Mucosa of gallbladder (tissue), 1 donor: ENCODE data around the gene FPR3. TPM values are rescaled to one million over a fixed set of nuclear protein-coding genes. Genes with fewer than 3 reads are reported as not detected.
"Not testable (repeated sequence)": the region's sequence is repeated elsewhere in the genome, so short reads cannot be mapped to it uniquely, and the experiment has no call there.

ENCODE experiments used
- DNase-seq: peaks from one replicate; pipeline ENCODE4 v3.0.0-alpha.2; 2020; ENCODE audit warnings: low spot score
- total RNA-seq: library from RNA; stranded (reverse); gene quantifications from one replicate; pipeline ENCODE4 v1.2.1, GENCODE V29; 2021
- donor health status: DM: no; HTN: no; CAD: no.

FPR3 gene
- total RNA-seq, 1 donor from 2014 or later: 7.0 TPM

DNA sequence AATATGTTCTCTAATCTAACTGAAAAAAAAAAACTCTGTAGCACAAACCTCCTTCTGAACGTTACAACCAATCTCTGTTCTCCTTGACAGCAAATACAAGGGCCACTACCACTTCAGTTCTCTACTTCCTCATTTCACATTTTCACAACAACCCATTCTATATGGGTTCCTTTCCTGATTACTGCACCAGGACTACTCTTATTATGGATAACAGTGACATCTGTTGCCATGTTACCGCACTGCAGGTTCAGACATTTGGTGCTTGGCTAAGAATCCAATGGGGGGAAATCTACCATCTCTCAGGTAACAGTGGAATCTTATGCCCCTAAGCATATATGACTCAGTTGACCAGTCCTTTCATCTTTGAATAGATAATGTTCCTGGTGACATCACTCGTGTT, 11.6 kb upstream of the FPR3 start:
- no peak for DNase-seq

DNA sequence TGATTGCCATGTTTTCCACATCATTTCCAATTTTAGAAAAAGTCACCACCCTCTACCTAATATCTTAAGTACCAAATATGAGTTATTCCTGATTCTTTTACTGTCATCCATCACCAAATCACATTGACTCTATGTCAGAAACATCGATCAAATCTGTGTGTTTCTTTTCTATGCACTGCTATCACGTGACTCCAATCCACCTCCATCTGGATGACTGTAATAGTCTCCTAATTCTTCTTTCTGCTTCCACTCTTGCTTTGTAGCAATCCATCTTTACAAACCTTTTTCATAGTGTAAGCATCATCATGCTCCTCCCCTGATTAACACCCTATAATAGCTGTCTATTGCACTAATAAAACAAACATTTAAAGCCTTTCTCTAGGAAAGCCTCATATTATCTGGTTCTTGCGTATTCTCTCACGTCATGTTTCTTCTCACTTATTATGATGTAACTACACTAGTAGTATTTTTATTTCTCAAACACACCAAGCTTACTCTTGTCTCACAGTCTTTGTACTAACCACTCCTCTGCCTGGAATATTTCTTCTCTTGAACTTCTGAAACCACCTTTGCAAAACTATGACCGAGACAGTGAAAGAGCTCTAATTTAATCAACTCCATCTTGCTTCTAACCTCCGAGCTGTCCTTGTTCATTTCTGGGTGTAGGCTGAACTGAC, 10.7 kb upstream of the FPR3 start:
- DNase-seq: no peak

DNA sequence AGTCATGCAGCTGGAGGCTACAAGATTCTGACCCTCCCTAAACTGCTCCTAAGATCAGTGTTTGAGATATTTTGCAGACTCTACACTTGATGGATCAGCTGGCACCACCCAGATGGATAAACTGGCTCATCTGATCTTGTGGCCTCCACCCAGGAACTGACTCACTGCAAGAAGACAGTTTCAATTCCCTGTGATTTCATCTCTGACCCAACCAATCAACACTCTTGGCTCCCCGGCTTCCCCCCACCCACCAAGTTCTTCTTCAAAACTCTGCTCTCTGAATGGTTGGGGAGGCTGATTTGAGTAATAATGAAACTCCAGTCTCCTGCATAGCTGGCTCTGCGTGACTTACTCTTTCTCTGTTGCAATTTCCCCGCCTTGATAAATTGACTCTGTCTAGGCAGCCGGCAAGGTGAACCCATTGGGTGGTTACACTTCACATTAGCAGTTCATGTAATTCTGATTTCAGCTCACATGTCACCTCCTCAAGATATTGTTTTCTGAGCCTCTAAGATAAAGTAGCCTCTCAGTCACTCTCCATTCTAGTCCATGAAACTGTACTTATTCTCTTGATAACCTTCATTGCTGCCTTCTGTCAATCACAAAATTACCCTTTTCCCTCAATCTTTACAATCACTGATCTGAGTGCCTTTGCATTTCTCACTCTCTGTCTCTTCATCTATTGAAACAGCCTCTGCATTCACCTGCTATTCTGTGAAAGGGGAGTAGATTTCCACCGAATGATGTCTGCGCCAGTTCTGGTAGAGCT, 9.9 kb upstream of the FPR3 start:
- peak; percentile 61 for DNase-seq

DNA sequence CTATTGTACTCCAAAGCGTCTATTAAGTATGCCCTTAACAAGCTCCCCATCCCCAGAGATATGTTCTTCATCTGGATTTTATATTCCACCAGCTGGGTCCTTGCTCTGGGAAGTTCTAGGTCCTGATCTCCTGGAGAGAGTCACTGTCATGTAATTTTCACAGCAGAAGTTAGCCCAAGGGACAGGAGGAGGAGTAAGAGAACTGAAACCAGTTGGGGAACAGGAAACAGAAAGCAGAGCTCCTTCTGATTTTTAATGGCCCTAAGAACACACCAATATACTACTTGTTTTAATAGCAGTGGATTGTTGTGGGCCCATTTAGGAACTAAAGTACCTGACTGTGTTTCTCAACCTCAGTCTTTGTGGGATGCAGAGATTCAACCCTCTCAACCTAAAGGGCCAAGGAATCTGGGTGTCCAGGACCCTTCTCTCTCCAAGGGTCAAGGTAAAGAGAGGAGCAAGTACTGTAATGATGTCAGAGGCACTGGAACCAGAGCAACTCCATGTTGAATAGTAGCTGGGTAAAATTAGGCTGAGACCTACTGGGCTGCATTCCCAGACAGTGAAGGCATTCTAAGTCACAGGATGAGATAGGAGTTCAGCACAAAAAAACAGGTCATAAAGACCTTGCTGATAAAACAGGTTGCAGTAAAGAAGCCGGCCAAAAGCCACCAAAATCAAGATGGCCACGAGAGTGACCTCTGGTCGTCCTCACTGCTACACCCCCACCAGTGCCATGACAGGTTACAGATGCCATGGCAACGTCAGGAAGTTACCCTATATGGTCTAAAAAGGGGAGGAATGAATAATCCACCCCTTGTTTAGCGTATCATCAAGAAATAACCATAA, 8.1 kb upstream of the FPR3 start:
- DNase-seq: no peak

GRCh38 chr19:51788029-51788428, 6.9 kb upstream of the FPR3 start:
- no peak for DNase-seq

DNA sequence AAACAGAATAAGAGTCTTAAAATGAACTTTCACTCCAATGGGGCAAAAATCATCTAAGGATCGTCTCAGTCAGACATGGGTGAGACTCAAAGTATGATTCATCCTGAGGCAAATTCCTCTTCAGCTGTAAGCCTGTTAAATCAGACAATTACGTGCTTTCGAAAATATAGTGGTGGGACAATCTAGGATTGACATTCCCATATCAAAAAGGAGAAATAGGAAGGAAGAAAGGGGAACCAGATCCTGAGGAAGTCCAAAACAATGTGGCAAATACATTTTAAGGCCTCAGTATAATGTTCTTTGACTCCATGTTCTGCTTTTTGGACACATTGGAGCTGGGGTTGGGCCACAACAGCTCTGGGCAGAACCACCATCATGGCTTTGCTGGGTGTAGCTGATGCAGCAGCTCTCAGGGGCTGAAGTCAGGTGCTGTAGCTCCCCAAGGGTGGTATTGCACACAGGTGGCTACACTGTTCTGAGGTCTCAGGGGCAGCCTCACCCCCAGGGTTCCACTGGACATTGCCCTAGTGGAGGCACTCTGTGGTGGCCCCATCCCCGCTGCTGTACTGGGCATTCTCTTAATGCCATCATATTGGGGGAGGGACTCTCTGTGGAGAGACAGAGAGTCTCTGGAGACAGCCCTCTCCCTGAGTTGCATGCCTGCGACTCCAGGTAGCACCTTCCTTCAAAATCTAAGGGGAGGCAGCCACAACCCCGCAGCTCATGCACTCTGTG, 5.7 kb upstream of the FPR3 start:
- DNase-seq: no peak

DNA sequence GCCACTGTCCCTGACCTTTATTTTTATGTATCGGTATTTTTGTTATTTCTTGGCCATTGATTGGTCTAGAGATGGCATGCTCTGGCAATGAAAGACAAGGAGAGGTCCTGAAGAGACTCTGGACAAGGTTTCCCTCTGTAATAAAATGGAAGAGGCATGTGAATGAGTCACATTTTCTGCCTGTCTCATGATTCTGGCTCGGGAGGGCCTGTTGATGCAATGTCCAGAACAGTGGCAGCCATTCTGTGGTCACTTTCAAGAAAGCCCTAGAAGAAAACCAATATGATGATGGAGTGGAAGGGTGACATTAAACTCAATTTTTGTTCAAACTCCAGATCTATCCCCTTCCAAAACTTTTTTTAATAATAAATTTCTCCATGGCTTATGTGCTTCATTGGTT, 2.0 kb upstream of the FPR3 start:
- no peak for DNase-seq

GRCh38 chr19:51793994-51794393, 963 bp upstream of the FPR3 start:
- DNase-seq: no peak

DNA sequence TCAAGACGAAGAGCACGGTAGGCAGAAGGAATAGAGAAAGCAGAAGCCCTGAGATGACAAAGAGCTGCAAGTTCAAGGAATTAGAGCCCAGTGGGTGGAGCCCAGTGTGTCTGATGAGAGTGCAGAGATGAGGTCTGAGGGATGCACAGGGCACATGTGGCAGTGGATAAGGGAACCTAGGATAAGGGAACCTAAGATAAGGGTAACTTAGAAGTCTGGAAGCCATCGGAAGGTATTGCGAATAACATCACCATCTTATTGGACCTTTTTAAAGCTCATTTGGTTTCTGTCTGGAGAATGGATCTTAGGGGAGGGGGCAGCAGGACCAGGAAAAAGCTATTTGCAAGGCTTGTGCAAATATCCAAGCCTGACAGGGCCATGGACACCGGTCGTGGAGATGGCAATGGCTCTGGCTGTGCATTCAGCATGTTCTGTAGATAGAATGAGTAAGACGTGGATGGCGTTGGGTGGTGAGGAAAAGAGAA, 1.3 kb downstream of the FPR3 start:
- DNase-seq: no peak

DNA sequence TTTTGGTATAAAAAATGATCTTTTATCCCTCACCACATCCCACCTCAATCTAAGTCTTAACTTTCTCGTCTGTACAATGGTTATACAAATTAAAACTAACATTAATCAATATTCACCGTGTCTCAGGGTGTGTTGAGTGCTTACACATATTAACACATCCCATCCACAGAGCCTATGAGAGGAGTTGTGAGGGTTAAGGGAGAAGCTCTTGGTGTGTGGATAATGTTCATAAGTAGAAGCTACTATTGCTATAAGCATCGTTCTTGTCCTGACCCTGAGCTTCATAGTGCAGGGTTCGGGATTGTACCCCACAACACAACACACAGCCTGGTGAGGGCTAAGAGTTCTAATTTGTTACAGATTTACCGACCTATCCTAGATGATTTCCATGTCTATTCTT, 2.5 kb downstream of the FPR3 start:
- no peak for DNase-seq

- no peak for DNase-seq
These were observed 3.1 kb downstream of the FPR3 start for GRCh38 chr19:51798062-51798461.

DNA sequence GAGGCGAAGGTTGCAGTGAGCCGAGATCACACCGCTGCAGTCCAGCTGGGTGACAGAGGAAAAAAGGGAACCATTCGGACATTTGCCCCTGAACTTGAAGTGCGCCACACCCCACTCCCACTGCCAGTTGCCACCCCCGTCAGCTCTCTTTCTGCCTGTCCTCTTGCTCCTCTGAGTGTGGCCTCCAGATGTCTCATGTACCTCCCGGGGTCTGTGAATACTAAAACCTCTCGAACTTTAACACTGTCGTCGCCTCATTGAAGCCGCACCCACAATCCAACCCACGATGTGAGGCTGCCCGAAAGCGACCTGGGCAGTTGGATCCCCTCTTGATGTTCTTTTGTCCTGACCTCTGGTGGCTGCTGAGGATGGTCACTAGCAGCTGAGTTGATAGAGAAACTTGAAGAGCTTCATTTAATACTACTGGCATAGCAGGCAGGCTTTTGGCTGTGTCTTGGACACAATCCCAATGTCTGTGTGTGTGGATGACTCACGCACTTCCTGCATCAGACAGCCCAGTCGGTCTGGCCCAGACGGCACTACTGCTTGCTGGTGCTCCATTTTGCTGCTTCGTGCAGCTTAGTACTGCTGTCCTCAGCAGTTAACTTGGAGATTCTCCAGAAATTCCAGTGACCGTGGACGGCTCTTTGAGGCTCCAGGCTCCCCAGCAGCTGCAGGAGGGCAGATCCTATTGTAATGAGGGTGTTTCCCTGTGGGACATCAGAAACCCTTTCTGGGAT, 4.2 kb downstream of the FPR3 start:
- peak; percentile 88 for DNase-seq

DNA sequence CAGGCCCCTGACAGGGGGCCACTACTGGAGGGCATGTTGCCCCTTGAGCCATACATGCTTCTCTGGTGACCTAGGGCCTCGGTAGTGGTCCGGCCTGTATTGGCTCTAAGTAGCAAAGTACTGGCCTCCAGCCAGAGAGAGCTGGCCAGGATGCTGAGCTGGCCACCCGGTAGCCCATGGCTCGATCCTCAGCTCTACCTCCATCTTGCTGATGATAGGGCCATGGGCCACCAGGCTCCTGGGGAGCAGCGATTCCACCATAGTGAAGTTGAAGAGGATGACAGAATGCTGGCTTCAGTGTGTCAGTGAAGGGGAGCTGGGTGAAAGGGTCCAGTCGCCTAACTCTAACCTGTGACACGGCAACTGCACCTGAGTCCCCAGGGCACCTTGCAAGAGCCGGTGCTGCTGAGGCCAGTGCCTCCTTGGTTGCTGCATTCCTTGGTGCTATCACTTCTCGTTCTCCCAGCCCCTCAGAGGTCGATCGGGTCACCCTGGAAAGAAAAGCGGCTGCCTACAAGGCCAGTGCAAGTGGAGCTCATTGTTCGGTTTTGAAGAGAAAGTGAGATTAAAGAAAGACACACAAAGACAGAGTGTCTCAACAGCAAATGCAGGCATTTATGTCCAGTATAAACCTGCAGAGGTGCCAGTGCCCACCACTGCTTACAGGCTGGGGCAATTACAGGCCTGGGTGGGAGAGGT, 5.0 kb downstream of the FPR3 start:
- no peak for DNase-seq

- peak; percentile 48 for DNase-seq
These were observed 5.7 kb downstream of the FPR3 start for GRCh38 chr19:51800473-51801244.

GRCh38 chr19:51802775-51803174, 7.8 kb downstream of the FPR3 start:
- DNase-seq: no peak

GRCh38 chr19:51803519-51803918, 8.6 kb downstream of the FPR3 start:
- no peak for DNase-seq

GRCh38 chr19:51803967-51804366, 9.0 kb downstream of the FPR3 start:
- DNase-seq: no peak

- DNase-seq: not testable (repeated sequence)
These were observed 9.8 kb downstream of the FPR3 start for GRCh38 chr19:51804789-51805188.

DNA sequence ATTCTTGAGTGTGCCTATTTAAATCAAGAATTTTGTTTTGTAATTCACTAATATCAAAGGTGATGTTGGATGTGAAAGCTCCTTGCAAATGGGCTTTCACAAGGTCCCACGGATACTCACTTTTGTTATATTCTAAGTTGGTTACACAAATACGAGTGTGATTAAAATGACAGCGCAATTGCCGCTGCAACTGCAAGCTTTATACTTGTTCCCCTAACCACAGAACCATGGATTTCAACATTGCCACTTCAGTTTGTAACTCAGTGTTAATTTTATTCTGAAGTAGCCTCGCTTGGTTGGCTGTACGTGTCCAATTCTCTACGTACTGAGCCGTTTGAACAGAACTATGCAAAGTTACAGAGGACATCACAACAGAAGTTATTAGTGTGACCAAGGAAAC, 10.4 kb downstream of the FPR3 start:
- DNase-seq: not testable (repeated sequence)

DNA sequence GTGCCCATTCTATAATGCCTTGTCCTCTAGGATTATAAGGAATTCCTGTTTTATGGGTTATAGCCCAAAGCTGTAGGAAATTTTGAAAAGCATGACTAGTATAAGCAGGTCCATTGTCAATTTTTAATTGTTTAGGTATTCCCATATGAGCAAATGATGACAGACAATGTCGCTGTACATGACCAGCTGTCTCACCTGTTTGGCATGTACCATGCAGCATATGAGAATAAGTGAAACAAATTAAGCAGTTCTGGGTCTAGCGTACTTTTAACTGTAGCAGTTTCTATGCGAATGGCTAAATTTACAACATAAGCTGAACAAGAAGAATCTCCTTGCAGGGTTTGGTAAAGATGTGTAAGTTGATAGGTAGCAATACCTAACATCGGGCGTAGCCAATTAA, 11.6 kb downstream of the FPR3 start:
- DNase-seq: not testable (repeated sequence)
